Islet of Langerhans (tissue), 1 donor: ENCODE measurements around the gene VASP.
A peak's percentile ranks its signal among the peaks of the same experiment; 100 is the strongest.

ENCODE experiments used
- FAIRE-seq: peaks from one replicate; lab custom pipeline; 2011; peaks lifted over from hg19 to GRCh38; lab: Jason Lieb, UNC

VASP gene

DNA sequence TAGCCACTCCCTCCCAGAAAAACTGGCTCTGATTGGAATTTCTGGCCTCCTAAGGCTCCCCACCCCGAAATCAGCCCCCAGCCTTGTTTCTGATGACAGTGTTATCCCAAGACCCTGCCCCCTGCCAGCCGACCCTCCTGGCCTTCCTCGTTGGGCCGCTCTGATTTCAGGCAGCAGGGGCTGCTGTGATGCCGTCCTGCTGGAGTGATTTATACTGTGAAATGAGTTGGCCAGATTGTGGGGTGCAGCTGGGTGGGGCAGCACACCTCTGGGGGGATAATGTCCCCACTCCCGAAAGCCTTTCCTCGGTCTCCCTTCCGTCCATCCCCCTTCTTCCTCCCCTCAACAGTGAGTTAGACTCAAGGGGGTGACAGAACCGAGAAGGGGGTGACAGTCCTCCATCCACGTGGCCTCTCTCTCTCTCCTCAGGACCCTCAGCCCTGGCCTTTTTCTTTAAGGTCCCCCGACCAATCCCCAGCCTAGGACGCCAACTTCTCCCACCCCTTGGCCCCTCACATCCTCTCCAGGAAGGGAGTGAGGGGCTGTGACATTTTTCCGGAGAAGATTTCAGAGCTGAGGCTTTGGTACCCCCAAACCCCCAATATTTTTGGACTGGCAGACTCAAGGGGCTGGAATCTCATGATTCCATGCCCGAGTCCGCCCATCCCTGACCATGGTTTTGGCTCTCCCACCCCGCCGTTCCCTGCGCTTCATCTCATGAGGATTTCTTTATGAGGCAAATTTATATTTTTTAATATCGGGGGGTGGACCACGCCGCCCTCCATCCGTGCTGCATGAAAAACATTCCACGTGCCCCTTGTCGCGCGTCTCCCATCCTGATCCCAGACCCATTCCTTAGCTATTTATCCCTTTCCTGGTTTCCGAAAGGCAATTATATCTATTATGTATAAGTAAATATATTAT lies 33.3 kb upstream of the VASP start:
- FAIRE-seq = no peak

DNA sequence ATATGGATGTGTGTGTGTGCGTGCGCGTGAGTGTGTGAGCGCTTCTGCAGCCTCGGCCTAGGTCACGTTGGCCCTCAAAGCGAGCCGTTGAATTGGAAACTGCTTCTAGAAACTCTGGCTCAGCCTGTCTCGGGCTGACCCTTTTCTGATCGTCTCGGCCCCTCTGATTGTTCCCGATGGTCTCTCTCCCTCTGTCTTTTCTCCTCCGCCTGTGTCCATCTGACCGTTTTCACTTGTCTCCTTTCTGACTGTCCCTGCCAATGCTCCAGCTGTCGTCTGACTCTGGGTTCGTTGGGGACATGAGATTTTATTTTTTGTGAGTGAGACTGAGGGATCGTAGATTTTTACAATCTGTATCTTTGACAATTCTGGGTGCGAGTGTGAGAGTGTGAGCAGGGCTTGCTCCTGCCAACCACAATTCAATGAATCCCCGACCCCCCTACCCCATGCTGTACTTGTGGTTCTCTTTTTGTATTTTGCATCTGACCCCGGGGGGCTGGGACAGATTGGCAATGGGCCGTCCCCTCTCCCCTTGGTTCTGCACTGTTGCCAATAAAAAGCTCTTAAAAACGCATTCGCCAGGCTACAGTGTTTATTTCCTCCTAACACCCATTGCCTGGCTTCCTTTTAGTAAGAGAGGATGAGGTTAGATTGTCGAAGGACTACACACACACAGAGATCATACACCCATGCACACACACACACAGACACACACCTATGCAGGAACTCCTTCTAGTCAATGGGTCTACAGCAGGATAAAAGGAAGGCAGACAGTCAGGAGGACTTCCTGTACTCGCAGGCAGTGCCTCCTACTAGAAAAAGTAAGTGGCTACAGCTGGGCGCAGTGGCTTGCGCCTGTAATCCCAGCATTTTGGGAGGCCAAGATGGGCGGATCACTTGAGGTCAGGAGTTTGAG lies 32.4 kb upstream of the VASP start:
- no peak for FAIRE-seq

DNA sequence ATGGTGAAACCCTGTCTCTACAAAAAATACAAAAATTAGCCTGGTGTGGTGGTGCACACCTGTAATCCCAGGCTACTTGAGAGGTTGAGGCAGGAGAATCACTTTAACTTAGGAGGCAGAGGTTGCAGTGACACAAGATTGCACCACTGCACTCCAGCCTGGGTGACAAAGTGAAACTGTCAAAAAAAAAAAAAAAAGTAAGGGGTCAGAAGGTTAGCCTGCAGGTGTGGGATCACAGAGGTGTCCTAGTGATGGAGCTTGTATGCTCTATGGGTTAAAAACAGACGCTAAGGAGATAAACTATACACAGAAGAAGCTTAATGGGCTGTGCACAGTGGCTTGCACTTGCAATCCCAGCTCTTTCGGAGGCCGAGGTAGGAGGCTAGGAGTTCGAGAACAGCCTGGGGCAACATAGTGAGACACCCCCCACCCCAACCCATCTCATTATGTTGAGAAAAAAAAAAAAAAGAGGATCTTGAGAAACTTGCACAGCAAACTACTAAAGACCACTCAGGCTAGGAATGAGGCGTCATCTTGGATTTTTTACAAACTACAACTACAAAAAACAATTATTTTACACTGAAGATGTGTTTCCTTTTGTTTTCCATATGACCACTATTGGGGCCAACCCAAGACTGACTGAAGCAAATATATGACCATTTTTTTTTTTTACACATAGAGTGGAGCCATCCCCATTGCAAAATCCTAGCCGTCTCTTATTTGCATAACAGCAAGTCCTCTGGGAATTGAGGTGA lies 31.6 kb upstream of the VASP start:
- no peak for FAIRE-seq

DNA sequence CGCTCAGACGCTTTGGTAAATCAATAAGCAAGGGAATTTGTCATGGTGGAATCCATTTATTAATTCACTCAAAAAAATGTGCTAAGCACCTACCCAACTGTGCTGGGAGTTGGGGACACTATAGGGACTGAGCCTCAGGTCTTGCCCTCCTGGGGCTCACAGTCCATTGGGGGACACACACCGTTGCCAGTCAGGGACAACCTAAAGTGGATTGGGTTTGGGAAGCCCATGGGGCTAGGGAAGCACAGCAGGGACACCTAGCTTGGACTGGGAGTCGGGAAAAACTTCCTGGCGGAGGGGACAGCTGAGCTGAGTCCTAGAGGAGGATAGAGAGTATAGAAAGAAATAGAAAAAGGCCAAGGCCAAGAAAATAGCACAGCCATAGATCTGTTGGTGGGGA lies 31.0 kb upstream of the VASP start:
- no peak for FAIRE-seq

DNA sequence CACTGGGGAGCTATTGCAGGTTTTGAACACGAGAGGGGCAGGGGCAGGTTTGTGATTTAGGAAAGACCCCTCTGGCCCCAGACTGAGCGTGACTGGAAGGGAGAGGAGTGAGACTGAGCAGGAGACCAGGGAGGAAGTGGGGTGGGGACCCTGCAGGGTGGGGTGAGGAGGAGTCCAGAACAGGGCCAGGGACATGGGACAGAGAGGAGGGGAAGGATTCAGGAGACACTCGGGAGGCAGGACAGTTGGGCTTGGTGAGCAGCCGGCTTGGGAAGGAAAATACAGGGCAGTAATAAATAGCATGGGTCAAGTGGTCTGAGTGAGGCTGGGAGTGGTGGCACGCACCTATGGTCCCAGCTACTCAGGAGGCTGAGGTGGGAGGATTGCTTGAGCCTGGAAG lies 30.1 kb upstream of the VASP start:
- FAIRE-seq = no peak

DNA sequence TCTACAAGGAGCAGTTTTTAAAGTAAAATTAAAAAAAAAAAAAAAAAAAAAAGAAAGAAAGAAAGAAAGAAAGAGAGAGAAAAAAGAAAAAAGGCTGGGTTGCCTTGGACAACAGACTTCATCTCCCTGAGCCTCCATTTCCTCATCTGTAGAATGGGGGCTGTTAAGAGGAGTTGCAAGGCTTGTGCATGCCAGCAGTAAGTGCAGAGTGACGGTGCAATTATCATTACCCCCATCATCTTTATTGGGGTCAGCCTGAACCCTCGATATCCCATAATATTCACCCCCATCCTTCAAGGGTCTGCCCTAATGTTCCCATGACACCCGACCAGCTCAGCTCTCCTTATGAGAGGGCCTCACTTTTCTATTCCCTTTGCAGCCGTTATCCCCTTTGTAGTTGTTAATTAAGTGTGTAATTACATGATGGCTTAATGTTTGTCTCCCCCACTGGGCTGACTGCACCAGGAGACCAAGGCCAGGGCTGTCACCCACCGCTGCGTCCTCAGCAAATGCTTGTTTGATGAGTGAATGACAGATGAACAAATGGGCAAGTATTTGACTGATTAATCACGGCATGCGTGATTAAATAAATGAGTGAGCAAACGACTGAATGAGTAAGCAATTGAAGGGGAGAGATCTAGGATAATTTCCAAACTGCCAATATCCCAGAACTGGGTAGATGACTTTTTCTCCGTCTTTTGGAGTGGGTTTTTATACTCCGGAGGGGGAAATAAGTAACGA lies 29.4 kb upstream of the VASP start:
- FAIRE-seq = peak; percentile 85

DNA sequence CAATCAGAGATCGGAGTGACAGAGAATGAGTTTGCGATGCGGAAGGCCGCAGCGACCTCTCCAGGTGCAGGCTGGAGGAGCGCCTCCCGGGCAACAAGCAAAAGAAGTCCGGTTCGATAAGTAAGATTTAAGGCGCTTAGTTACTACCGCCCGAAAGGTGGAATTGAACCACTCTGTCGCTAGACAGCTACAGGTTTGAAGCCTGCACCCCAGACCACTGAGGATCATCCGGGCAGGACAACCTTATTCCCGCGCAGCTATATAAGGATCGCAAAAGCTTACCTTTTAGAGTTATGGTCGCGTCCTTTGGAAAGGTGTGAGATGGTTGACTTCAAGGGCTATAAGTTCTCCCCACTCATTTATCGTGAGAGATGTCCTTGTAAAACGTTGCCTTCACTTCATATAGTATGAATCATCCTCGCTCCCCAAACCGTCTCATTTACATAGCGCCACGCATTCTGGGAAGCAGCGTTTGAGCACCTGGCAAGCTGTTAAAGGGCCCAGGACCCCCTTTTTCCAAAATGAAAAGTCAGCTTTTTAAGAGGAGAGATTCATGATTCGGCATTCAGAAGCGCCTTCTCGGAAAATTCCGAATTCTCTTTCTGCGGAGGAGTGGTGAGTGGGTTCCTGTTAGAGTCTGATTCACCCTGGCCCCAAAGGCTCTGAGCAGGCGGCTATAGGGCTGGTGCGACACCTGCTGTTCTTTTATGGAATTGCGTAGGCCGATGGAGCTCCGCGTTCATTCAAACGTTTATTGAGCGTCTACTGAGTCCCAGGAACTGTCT lies 28.6 kb upstream of the VASP start:
- peak; percentile 69 for FAIRE-seq

DNA sequence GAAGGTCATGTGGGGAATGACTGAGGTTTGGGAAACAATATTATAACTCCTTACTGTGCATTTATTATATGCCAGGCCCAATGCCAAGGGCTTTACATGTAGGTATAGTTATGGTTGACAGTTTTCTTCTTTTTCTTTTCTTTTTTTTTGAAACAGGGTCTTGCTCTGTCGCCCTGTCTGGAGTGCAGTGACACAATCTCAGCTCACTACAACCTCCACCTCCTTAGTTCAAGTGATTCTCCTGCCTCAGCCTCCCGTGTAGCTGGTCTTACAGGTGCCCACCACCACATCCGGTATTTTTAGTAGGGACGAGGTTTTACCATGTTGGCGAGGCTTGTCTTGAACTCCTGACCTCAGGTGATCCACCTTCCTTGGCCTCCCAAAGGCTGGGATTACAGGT lies 24.2 kb upstream of the VASP start:
- no peak for FAIRE-seq

DNA sequence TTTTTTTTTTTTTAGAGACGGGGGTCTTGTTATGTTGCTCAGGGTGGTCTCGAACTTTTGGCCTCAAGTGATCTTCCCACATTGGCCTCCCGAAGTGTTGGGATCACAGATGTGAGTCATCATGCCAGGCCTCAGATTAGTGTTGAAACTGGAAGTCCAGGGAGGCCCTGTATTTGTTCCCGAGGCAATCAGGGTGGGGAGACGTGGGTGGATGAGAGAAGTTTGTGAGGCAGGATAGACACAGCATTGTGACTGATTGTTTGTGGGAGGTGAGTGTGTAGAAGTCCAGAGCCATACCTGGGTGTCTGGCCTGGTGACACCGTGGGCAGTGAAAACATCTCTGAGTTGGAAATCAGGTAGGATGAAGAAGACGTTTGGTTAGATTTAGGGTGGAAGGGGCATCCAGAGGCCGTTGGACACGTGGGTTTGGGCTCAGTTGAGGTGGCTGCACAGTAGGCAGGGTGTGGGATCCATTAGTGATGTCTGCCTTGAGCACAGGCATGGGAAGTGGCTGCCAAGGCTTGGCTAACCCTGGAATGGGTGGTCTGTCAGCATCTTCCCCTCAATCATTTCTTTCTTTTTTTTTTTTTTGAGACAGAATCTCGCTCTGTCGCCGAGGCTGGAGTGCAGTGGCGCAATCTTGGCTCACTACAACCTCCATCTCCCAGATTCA lies 22.9 kb upstream of the VASP start:
- no peak for FAIRE-seq

DNA sequence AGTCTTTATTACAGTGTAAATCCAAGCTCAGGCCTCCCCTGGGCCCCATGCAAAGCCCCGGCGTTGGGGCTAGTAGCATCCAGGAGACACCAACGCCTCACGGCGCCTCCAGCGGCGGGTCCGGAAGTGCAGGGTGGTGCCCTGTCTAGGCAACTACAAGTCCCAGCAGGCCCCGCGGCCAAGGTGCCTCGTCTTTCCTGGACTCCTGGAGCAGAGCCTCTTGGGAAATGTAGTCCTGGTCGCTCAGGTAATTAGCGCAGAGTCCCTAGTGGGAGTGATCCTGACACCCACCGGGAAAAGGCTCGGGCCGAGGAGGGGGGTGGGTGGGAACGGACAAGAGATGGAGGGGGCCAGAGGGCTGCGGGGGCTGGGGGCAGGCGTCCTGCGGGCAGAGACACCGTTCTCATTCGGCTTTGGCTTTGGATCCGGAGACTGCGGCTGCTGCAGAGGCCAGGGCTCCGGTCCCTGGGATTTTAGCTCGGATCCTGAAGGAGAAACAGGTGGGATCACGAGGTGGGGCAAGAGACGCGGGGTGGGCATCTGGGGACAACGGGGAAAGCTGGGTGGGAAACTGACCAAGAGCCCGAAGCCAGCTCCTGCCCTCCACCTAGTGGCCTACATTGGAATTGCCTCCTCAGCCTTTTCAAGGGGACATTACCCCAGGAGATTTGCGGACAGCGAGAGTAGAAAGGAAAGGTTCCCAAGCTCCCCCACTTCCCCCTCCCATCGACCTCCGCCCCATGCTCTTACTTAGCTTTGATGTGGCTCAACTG lies 21.8 kb upstream of the VASP start:
- FAIRE-seq = no peak

DNA sequence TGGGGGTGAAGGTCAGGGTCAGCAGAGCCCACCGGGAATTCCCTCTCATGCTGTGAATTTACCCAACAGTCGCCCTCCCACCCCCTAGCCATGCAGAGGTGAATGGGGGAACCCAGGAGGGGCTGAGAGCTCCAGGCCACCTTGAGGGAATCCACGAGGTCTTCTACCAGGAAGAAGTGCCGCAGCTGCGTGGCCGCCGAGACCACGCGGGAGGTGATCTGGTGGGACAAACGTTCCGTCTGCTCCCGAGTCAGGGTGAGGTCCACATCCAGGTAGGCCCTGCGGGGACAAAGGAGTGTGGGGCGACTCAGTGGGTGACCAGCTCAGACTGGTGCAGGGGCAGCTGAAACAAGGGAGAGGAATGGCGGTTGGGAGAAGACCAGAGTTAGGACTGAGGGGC lies 18.6 kb upstream of the VASP start:
- FAIRE-seq = no peak

DNA sequence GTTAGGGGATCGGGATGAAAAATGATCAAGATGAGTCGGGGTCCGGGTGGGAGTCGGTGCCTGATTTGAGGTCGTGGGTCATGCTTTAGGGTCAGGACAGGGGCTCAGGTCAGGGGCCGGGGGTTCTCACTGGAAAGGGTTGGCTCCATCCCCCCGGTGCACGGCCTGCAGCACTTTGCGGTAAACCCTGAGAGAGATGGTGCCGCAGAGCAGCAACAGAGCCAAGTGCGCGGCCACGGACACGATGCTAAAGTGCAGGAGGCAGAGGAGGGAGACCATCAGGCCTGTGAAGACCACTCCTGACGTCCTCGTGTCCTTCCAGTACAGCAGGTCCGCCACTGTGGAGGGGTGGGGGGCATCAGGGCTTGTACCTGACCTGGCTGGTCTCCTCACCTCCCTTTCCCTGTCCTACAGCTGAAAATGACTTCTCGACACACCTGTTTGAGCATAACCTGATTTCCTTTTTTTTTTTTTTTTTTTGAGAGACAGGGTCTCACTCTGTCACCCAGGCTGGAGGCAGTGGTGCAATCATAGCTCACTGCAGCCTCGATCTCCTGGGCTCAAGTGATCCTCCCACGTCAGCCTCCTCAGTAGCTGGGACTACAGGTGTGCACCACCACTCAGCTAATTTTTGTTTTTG lies 17.9 kb upstream of the VASP start:
- no peak for FAIRE-seq

DNA sequence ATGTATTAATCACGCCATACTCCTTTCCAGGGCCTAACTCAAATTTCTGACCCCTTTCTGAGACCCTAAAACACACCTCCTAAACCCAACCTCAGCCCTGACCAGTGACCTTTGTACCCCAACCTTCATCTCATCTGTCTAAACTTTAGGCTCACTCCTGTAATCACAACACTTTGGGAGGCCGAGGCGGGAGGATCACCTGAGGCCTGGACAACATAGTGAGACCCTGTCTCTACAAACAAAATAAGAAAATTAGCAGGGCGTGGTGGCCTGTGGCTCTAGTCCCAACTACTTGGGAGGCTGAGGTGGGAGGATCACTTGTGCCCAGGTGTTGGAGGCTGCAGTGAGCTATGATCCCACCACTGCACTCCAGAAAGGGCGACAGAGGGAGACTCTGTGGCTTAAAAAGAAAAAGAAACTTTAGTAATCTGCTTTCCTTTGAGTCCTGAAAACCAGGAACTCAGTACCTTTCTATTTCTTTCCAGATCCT lies 15.1 kb upstream of the VASP start:
- no peak for FAIRE-seq

DNA sequence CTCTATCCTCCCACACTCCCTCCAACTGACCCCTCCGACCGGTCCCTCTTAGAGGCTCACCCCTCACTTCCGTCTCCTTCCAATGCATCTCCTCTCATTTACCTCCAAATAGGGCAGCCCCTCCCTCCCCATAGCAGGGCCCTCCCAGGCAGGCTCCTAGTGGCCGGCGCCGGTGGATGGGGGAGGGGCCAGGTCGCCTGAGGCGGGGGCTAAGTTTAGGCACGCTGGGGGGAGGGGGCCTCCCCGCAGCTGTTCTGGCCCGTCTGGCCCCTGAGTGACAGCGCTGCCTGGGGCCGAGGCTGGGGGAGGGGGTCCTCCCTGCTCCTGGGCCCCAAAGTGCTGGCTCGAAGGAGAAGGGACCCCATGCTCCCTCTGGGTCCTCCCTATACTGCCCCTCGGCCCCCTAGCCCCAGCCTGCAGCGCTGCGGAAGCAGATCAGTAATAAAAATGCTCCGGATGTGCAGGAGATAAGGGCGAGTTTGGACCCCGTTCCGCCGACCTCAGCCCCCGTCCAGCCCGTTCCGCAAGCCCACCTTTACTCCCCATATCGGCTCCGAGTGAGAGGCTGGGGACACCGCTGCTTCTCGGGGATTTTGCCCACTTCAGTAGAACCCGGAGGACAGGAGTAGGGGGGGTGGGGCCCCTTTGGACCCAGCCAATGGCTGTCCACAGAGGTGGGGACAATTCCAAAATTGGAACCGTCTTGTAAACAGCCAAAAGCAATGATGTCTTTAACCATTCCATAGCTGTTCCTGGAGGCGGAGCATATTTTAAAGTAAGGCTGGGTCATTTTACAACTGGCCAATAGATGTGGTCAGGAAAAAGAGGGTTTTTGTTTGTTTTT lies 14.4 kb upstream of the VASP start:
- no peak for FAIRE-seq

DNA sequence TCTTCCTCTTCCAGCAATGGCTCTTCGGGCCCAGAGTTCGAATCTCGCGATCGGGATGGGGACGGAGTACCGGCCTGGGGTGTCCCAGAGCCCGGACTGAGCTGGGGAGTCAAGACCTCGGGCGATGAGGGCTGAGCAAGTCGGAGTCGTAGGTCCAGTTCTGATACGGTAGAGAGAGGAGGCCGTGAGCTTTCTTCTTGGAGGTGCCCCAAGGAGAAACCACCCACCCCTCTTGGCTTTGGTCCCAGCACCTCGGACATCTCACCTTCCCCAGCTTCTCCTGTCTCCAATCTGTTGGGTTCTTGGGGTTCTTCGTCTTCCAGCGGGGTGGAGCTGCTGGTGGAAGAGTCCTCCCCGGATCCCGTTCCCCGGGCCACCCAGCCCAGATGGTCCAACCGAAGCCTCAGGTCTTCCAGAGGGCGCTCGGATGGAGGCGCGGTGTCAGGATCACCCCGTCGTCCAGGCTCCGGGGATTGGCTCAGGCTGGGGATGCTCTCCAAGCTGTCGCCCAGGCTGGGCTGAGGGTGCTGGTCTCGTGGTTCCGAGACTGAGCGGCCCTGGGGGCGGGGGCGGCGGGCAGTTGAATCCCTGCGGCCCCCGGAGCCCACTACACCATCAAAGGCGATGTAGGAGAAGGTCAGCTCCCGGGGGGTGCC lies 12.9 kb upstream of the VASP start:
- FAIRE-seq = no peak

DNA sequence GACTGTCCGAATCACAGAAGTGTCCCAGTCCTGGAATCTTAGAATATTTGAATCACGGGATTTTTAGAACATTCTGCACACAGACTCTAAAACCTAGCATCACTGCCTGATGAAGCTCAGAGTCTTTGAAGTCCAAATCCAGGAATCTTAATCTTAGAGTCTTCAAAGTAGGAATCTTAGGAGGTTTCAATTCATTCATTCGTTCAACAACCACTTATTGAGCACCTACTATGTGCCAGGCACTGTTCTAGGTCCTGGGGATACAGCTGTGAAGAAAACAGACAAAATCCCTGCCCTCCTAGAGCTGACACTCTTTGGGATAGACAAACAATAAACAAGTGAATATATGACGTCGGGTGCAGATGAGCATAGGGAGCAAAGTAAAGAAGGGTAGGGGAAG lies 12.1 kb upstream of the VASP start:
- no peak for FAIRE-seq

DNA sequence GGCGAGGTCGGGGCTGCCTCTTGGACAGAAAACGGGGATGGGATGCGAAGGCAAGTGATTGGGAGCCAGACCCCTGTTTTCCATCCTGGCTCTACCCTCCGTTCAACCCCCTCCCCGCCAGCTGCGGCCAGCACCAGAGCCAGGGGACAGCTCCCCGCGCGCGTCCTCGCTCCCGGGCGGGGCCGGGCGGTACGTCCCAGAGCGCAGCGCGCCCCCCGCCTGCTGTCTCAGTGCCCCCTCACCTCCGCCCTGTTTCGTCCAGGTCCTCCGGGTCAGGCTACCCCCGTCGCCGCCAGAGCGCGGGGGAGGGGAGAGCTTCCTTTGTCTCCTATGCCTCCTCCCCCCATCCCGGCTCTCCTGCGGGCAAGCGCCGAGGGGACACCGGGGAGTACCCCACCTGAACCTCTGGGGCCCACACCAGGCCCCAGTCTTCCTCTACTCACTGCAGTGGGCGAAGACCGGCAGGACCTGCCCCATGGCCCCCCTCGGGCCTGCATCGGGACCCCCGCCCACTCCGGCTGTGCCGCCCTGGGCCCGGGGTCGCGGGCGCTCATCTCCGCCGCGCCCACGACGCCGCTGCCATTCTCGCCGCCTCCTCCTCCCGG lies 10.8 kb upstream of the VASP start:
- no peak for FAIRE-seq
